Astrocyte (in vitro differentiated cells and primary cell): Measurements from ENCODE around the gene PTPRN2.

Experiments used
- CTCF ChIP-seq: IDR thresholded peaks from 2 replicates; pipeline ENCODE4 v1.5.1; 2011; ENCODE audit warnings: low read depth, mild to moderate bottlenecking, inconsistent platforms, low read length, moderate library complexity; ENCODE audit not compliant: insufficient read depth
- EZH2 ChIP-seq: IDR thresholded peaks from 2 replicates; pipeline ENCODE4 v1.6.1; 2012; ENCODE audit warnings: mild to moderate bottlenecking, low read length, inconsistent platforms; ENCODE audit not compliant: insufficient read depth

- TF ChIP-seq CTCF: no peak
- TF ChIP-seq EZH2: no peak
These were observed 843.7 kb downstream of the PTPRN2 start for GRCh38 chr7:157743781-157744525.
